Measurements from ENCODE around the gene CUL9.
"Not testable (repeated sequence)": the region's sequence is repeated elsewhere in the genome, so short reads cannot be mapped to it uniquely, and the experiment has no call there.

The CUL9 gene

GRCh38 chr6:43181942-43182860, at the start of gene CUL9:
CUL9 (plus strand) TSS chr6:43182196; CDS start chr6:43184311, 2,115 bp downstream.
- peak; percentile 55 for DNase-seq

GRCh38 chr6:43138267-43138666, 43.7 kb upstream of the CUL9 start:
- DNase-seq = no peak

GRCh38 chr6:43139973-43140372, 42.0 kb upstream of the CUL9 start:
- DNase-seq = not testable (repeated sequence)

- DNase-seq = no peak
These were observed 40.4 kb upstream of the CUL9 start for GRCh38 chr6:43141644-43142043.

DNA sequence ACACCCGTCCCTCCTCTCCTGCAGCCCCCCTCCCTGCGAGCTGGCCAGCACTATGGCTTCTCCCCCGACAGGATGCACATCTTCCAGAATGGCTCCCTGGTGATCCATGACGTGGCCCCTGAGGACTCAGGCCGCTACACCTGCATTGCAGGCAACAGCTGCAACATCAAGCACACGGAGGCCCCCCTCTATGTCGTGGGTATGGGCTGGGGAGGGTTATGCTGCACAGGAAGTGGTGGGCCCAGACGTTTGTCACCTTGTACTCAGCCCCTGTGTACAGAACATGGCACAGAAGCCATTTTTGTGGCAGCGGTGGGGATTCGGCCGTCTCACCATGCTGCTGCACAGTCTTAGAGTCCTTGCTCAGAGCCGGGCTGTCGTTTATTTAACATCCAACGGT, 39.9 kb upstream of the CUL9 start:
- no peak for DNase-seq

GRCh38 chr6:43143235-43144128, 38.5 kb upstream of the CUL9 start:
- peak; percentile 63 for DNase-seq

DNA sequence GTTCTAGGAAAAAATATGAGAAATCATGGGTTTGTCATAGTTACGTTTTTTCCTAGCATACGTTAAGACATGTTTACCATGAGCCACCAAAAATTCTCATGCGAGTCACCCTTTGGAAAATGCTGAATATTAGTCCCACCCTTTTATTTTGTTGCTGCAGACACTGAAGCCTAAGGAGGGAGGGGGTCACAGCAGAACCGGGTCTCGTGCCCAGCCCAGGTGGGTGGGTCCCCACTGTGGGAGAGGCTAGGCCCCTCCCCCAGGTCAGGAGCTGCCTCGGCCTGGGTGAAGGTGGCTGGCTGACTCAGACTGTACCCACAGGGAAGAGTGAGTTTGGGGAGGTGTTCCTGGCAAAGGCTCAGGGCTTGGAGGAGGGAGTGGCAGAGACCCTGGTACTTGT, 37.1 kb upstream of the CUL9 start:
- no peak for DNase-seq

- DNase-seq = no peak
These were observed 35.7 kb upstream of the CUL9 start for GRCh38 chr6:43146261-43146660.

DNA sequence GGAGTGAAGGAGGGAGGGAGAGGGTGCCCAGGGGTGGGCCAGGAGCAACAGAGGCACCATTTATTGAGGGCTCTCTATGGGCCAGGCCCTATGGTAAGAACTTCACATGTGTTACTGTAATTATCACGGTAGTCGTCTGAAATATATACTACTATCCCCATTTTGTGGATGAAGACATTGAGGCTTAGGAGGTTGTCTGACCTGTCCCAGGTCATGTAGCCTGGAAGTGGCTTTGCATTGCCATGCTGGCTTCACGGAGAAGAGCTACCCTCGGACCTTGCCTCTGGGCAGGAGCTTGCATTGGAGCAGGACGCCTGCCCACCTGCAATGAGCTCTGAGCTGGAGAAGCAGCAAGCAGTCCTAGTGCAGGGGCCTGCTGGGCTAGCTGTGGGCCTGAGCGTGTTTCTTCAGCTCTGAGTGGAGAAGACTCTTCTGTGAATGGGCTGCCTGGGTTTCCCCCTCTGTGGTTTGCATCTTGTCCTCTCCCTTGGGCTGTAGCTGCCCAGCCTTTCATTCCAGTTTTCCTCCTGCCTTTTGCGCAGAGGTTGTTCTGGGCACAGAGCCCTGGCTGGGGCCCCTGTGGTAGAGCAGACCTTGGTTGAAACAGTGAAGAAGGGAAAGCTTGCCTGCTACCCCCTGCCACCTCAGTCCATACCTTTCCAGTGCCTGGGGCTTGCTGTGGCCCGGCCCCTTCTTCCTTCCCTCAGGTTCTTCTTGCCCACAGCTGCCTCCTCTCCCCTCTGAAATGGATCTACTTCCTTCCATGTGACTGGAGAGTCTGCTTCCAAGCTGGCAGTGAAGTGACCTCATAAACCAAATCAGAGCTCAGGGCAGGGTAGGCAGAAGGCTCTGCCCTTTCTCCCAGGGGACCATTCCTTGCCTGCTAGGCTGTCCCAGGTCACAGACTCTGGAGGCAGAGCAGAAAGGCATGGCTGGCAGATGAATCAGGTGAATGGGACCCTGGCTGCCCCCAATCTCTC, 35.0 kb upstream of the CUL9 start:
- DNase-seq = no peak

- no peak for DNase-seq
These were observed 34.1 kb upstream of the CUL9 start for GRCh38 chr6:43147691-43148477.

- no peak for DNase-seq
These were observed 32.7 kb upstream of the CUL9 start for GRCh38 chr6:43149265-43149664.

GRCh38 chr6:43150051-43150751, 31.8 kb upstream of the CUL9 start:
- no peak for DNase-seq

GRCh38 chr6:43159599-43159998, 22.4 kb upstream of the CUL9 start:
- no peak for DNase-seq

GRCh38 chr6:43163899-43164298, 18.1 kb upstream of the CUL9 start:
- DNase-seq = no peak

DNA sequence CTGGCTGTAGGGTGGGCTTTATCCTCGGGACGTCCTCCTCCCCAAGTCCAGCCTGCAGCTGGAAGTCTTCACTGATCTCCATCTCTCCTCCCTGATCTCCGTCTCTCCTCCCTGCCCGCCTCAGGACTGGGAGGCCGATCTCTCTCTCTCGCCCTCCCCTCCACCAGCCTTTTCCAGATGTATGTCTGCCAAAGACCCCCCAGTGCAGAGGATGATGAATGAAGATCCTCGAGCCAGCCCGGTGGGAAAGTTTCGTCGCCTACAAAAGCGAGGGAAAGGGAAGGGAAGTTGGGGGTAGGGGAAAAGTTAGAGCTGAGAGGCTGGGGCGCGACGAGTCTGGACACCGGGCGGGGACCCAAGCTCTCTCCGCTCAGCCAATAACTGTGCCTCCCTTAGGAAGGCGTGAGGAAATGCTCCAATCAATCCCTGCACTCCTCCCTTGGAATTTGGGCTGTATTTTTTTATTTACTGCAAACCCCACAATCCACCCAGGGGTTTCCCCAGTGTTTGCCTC, 11.5 kb upstream of the CUL9 start:
- no peak for DNase-seq

- DNase-seq = peak; percentile 99
These were observed 10.9 kb upstream of the CUL9 start, which contains the start of gene SRF for GRCh38 chr6:43170931-43171706. SRF (plus strand) TSS chr6:43171269; CDS start chr6:43171657, 388 bp downstream.

DNA sequence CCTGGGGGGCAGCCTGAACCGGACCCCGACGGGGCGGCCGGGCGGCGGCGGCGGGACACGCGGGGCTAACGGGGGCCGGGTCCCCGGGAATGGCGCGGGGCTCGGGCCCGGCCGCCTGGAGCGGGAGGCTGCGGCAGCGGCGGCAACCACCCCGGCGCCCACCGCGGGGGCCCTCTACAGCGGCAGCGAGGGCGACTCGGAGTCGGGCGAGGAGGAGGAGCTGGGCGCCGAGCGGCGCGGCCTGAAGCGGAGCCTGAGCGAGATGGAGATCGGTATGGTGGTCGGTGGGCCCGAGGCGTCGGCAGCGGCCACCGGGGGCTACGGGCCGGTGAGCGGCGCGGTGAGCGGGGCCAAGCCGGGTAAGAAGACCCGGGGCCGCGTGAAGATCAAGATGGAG, 10.3 kb upstream of the CUL9 start:
- DNase-seq = no peak

- DNase-seq = peak; percentile 51
These were observed 9.6 kb upstream of the CUL9 start for GRCh38 chr6:43172104-43173007.

Measured in NCI-H748 treated with DMSO at 0.1 percent for 48 hours (cell line).